HepG2 (cell line): ENCODE measurements around the gene DLG1. TPM values are rescaled to one million over a fixed set of nuclear protein-coding genes. Genes with fewer than 3 reads are reported as not detected.

Experiments
- ATAC-seq: fragments of 200-7000 bp; cut with Tn5 transposase; 3 replicates; pipeline ENCODE4 v1.9.1; 2020; ENCODE audit warnings: mild to moderate bottlenecking, moderate library complexity
- BruUV-seq: library from RNA; stranded (reverse); fragments of 400-500 nt; replicated peaks from 2 replicates; lab custom pipeline; 2021; lab: Mats Ljungman, UMichigan
- CTCF ChIA-PET: fragments of 300-600 bp; formaldehyde crosslinking; extraction: SDS; loops from one replicate; lab custom pipeline; 2021; ENCODE audit warnings: low total read pairs, inconsistent platforms, low intra/inter-chr PET ratio; lab: Yijun Ruan, JAX
- POLR2A ChIA-PET: fragments of 350-600 bp; sonication (Branson Sonifier 250); formaldehyde crosslinking; loops from one replicate; lab custom pipeline; 2020; ENCODE audit warnings: antibody characterized with exemption, inconsistent platforms; lab: Yijun Ruan, JAX
- DNase-seq: peaks from one replicate; pipeline ENCODE4 v3.0.0-alpha.2; 2015; ENCODE audit warnings: low spot score
- FAIRE-seq: peaks from 3 replicates; lab custom pipeline; 2011; peaks lifted over from hg19 to GRCh38; lab: Jason Lieb, UNC
- H2AFZ ChIP-seq: one replicate; pipeline ENCODE4 v1.6.1; 2011; ENCODE audit warnings: low read length, inconsistent platforms
- H3K27ac ChIP-seq: fragments of 300-600 bp; 3 replicates; pipeline ENCODE4 v1.8.0; 2011; ENCODE audit warnings: mixed run types, mild to moderate bottlenecking, mixed read lengths, low read length, inconsistent platforms; ENCODE audit not compliant: insufficient read depth; ENCODE audit errors: extremely low read length
- H3K27me3 ChIP-seq, 2 experiments: fragments of 200-600 bp in 1 of 2; 2 replicates in 1 of 2; 3 replicates in 1 of 2; pipeline versions ENCODE4 v1.6.0 to v1.8.0; 2011; ENCODE audit warnings: low read length in 2 of 2, mild to moderate bottlenecking in 2 of 2, moderate library complexity in 2 of 2, inconsistent platforms in 1 of 2; ENCODE audit not compliant: insufficient read depth in 2 of 2, control insufficient read depth in 1 of 2
- H3K36me3 ChIP-seq, 2 experiments: fragments of 200-600 bp in 1 of 2; replicated peaks in 1 of 2; 2 replicates in 1 of 2; 3 replicates in 1 of 2; pipeline versions ENCODE4 v1.5.1 to v1.8.0; 2011; ENCODE audit warnings: low read length in 2 of 2, inconsistent platforms in 1 of 2; ENCODE audit not compliant: insufficient read depth in 2 of 2, control insufficient read depth in 1 of 2
- H3K4me1 ChIP-seq: 2 replicates; pipeline ENCODE4 v1.5.1; 2012; ENCODE audit warnings: low read length, inconsistent platforms; ENCODE audit not compliant: insufficient read depth
- H3K4me2 ChIP-seq: 2 replicates; pipeline ENCODE4 v1.6.0; 2011; ENCODE audit warnings: low read depth, low read length, inconsistent platforms
- H3K4me3 ChIP-seq, 3 experiments: fragments of 200-600 bp in 1 of 3; sonication (generic), shearing (Covaris generic) in 1 of 3; replicated peaks in 1 of 3; 2 replicates each; pipeline ENCODE4 v1.5.1; 2011 to 2016; ENCODE audit warnings: low read length in 3 of 3, inconsistent platforms in 2 of 3, low read depth in 2 of 3, mild to moderate bottlenecking in 2 of 3, control low read depth in 1 of 3, mixed read lengths in 1 of 3; ENCODE audit not compliant: insufficient read depth in 1 of 3
- H3K79me2 ChIP-seq: one replicate; pipeline ENCODE4 v1.6.1; 2011; ENCODE audit warnings: low read length, inconsistent platforms; ENCODE audit not compliant: insufficient read depth
- H3K9ac ChIP-seq: 2 replicates; pipeline ENCODE4 v1.6.0; 2011; ENCODE audit warnings: mild to moderate bottlenecking, low read depth, low read length, inconsistent platforms; ENCODE audit not compliant: insufficient read depth
- H3K9me3 ChIP-seq: 2 replicates; pipeline ENCODE4 v1.5.1; 2012; ENCODE audit warnings: mild to moderate bottlenecking, low read length
- H4K20me1 ChIP-seq: 2 replicates; pipeline ENCODE4 v1.6.0; 2011; ENCODE audit warnings: inconsistent platforms, mild to moderate bottlenecking, low read length, moderate library complexity; ENCODE audit not compliant: insufficient read depth
- ELF3 ChIP-seq: IDR thresholded peaks from 2 replicates; pipeline ENCODE4 v1.6.1; 2016; ENCODE audit warnings: missing genetic modification reagents, missing compliant biosample characterization
- IKZF4 ChIP-seq: sonication (generic); formaldehyde crosslinking; IDR thresholded peaks from 2 replicates; pipeline ENCODE4 v1.5.1; 2020; ENCODE audit warnings: borderline replicate concordance, mild to moderate bottlenecking, low read depth, missing genetic modification reagents; ENCODE audit errors: not compliant biosample characterization
- MEIS2 ChIP-seq: sonication (generic); formaldehyde crosslinking; IDR thresholded peaks from 2 replicates; pipeline ENCODE4 v1.9.0; 2021; ENCODE audit warnings: mild to moderate bottlenecking, missing genetic modification reagents
- PCBP2 ChIP-seq: fragments of 200-400 bp; formaldehyde crosslinking; optimal IDR thresholded peaks from 2 replicates; pipeline ENCODE3; 2018; ENCODE audit warnings: low read length, low read depth; ENCODE audit not compliant: poor library complexity, severe bottlenecking
- ZFP90 ChIP-seq: sonication (generic); formaldehyde crosslinking; IDR thresholded peaks from 2 replicates; pipeline ENCODE4 v1.8.0; 2022; ENCODE audit warnings: missing genetic modification reagents, mild to moderate bottlenecking, inconsistent platforms, borderline replicate concordance
- ZNF205 ChIP-seq: IDR thresholded peaks from 2 replicates; pipeline ENCODE4 v1.6.1; 2018; ENCODE audit warnings: missing biosample characterization, missing genetic modification reagents
- ZNF44 ChIP-seq: sonication (generic); formaldehyde crosslinking; IDR thresholded peaks from 2 replicates; pipeline ENCODE4 v1.5.1; 2020; ENCODE audit warnings: mild to moderate bottlenecking, missing genetic modification reagents
- ZNF629 ChIP-seq: sonication (generic); formaldehyde crosslinking; conservative IDR thresholded peaks from 2 replicates; pipeline ENCODE4 v1.5.0; 2020; ENCODE audit warnings: missing genetic modification reagents
- ZNF691 ChIP-seq: sonication (generic); formaldehyde crosslinking; IDR thresholded peaks from 2 replicates; pipeline ENCODE4 v1.4.0; 2020; ENCODE audit warnings: missing genetic modification reagents, low read depth, mild to moderate bottlenecking, borderline replicate concordance
- ZNF770 ChIP-seq: sonication (generic); formaldehyde crosslinking; IDR thresholded peaks from 2 replicates; pipeline ENCODE4 v1.5.0; 2020; ENCODE audit warnings: mild to moderate bottlenecking, missing genetic modification reagents
- WGBS: methylation state at CpG from one replicate; pipeline ENCODE4 v1.1.6; 2017; ENCODE audit warnings: low lambda C conversion rate; 5-methylcytosine and 5-hydroxymethylcytosine counted together
- in situ Hi-C: cut with HindIII; loops from 2 replicates; pipeline ENCODE4 v1.10.0; 2017; ENCODE audit warnings: low pct_unique_long_range_greater_than_20kb; ENCODE audit not compliant: extremely low pct_ligation_motif_present
- intact Hi-C: fragments of 100-400 bp; cut with micrococcal nuclease; formaldehyde crosslinking; loops from one replicate; pipeline ENCODE4 v1.10.0; 2022; ENCODE audit not compliant: unreplicated experiment
- polyA plus RNA-seq, 8 experiments: library from polyadenylated mRNA; depleted of rRNA in 3 of 8; stranded (reverse) in 7 of 8; unstranded in 1 of 8; fragments of >200 nt; fragmentation: Illumina TruSeq in 4 of 8; extraction: Trizol in 4 of 8; gene quantifications; 2 replicates each; pipeline versions ENCODE4 v1.2.1 to v1.2.3, GENCODE V29; 2011 to 2016; ENCODE audit warnings: low read depth in 4 of 8, missing spikeins in 1 of 8, mixed read lengths in 1 of 8; ENCODE audit not compliant: insufficient read depth in 1 of 8
- total RNA-seq, 5 experiments: library from RNA; depleted of rRNA; stranded (reverse); fragments of >200 nt; fragmentation: Illumina TruSeq; extraction: Trizol; gene quantifications; 2 replicates each; pipeline ENCODE4 v1.2.3, GENCODE V29; 2016; ENCODE audit warnings: low read depth in 1 of 5

The DLG1 gene
- total and polyA plus RNA-seq, 2 of the 13 experiments (the other 11 are each of a cell fraction or from before 2014, with no cell fraction given): 30.5 to 104 TPM

GRCh38 chr3:197244751-197245150 lies 53.7 kb downstream of the DLG1 start:
- Histone ChIP-seq H2AFZ (no peak overlapping the region), H3K36me3 (peaks cover 6 to 41% of the 10 kb centered on the region in 2 experiments; a peak in 4 of 5 replicates), H3K4me2 (no peak overlapping the region), H3K4me1 (peaks cover 30% of the 10 kb centered on the region), H3K27ac (no peak overlapping the region), H3K79me2 (peaks cover 98% of the 10 kb centered on the region), H3K9me3 (peaks cover 36% of the 10 kb centered on the region), H3K4me3 (no peak overlapping the region), H3K9ac (no peak overlapping the region), H3K27me3 (no peaks in the 10 kb centered on the region), H4K20me1 (no peaks in the 10 kb centered on the region)
- in situ Hi-C loops (no loop called here), intact Hi-C loops (loop anchor here (5.0 kb wide), 1 partner anchor 572 kb away; no protein-coding TSS in a partner anchor)
- no peak for FAIRE-seq
- no TSS peak for BruUV-seq
- no peak for DNase-seq
- ChIA-PET POLR2A (no interaction called here), CTCF (no interaction called here)
- 85% methylated on average over 3 of the region's 3 CpGs for WGBS
- TF ChIP-seq ZNF205 (CRISPR knock-in tag) (no peak), IKZF4 (no peak), ZNF44 (no peak), ZNF629 (CRISPR knock-in tag) (no peak), MEIS2 (CRISPR knock-in tag) (no peak), ZFP90 (CRISPR knock-in tag) (no peak), ZNF770 (no peak), ELF3 (no peak), PCBP2 (no peak), ZNF691 (no peak)
- no peak for ATAC-seq
